Astrocyte (in vitro differentiated cells and primary cell): ENCODE measurements around the gene ZCCHC8. TPM values are rescaled to one million over a fixed set of nuclear protein-coding genes. Genes with fewer than 3 reads are reported as not detected.

Experiments
- DNase-seq: peaks from one replicate; pipeline ENCODE4 v3.0.0-alpha.2; 2010; ENCODE audit warnings: low read depth
- FAIRE-seq: peaks from 2 replicates; lab custom pipeline; 2011; peaks lifted over from hg19 to GRCh38; lab: Jason Lieb, UNC
- H2AFZ ChIP-seq: 2 replicates; pipeline ENCODE4 v1.6.0; 2012; ENCODE audit warnings: low read depth, low read length, inconsistent platforms
- H3K27ac ChIP-seq: 2 replicates; pipeline ENCODE4 v1.5.1; 2011; ENCODE audit warnings: low read depth, low read length, inconsistent platforms
- H3K27me3 ChIP-seq: 2 replicates; pipeline ENCODE4 v1.6.0; 2011; ENCODE audit warnings: low read length, inconsistent platforms; ENCODE audit not compliant: insufficient read depth
- H3K36me3 ChIP-seq: 2 replicates; pipeline ENCODE4 v1.5.1; 2011; ENCODE audit warnings: low read length, inconsistent platforms; ENCODE audit not compliant: insufficient read depth
- H3K4me1 ChIP-seq: 2 replicates; pipeline ENCODE4 v1.5.1; 2011; ENCODE audit warnings: low read length, inconsistent platforms; ENCODE audit not compliant: insufficient read depth
- H3K4me2 ChIP-seq: 2 replicates; pipeline ENCODE4 v1.6.0; 2012; ENCODE audit warnings: low read length, inconsistent platforms
- H3K4me3 ChIP-seq: 2 replicates; pipeline ENCODE4 v1.5.1; 2011; ENCODE audit warnings: low read depth, mild to moderate bottlenecking, low read length, inconsistent platforms; ENCODE audit not compliant: insufficient read depth
- H3K79me2 ChIP-seq: 2 replicates; pipeline ENCODE4 v1.6.0; 2012; ENCODE audit warnings: mild to moderate bottlenecking, low read length, inconsistent platforms; ENCODE audit not compliant: insufficient read depth
- H3K9ac ChIP-seq: 2 replicates; pipeline ENCODE4 v1.6.0; 2012; ENCODE audit warnings: mild to moderate bottlenecking, low read length, inconsistent platforms
- H3K9me3 ChIP-seq: 2 replicates; pipeline ENCODE4 v1.5.1; 2012; ENCODE audit warnings: low read depth, mild to moderate bottlenecking, low read length, inconsistent platforms; ENCODE audit not compliant: insufficient read depth
- H4K20me1 ChIP-seq: 2 replicates; pipeline ENCODE4 v1.6.0; 2012; ENCODE audit warnings: low read length, inconsistent platforms; ENCODE audit not compliant: insufficient read depth
- H3K27ac Mint-ChIP-seq: one replicate; pipeline ENCODE4 v1.8.0; 2021; ENCODE audit warnings: mild to moderate bottlenecking, mixed read lengths; ENCODE audit not compliant: unreplicated experiment
- H3K27me3 Mint-ChIP-seq: one replicate; pipeline ENCODE4 v1.8.0; 2021; ENCODE audit warnings: low read depth, mixed read lengths; ENCODE audit not compliant: unreplicated experiment
- H3K36me3 Mint-ChIP-seq: one replicate; pipeline ENCODE4 v1.8.0; 2021; ENCODE audit warnings: low read depth, mixed read lengths; ENCODE audit not compliant: unreplicated experiment
- H3K4me1 Mint-ChIP-seq: one replicate; pipeline ENCODE4 v1.8.0; 2021; ENCODE audit warnings: low read depth, mixed read lengths; ENCODE audit not compliant: unreplicated experiment
- H3K4me3 Mint-ChIP-seq: one replicate; pipeline ENCODE4 v1.8.0; 2021; ENCODE audit warnings: mild to moderate bottlenecking, moderate library complexity, mixed read lengths; ENCODE audit not compliant: unreplicated experiment
- H3K9me3 Mint-ChIP-seq: one replicate; pipeline ENCODE4 v1.8.0; 2021; ENCODE audit warnings: mild to moderate bottlenecking, mixed read lengths; ENCODE audit not compliant: unreplicated experiment
- CTCF ChIP-seq: IDR thresholded peaks from 2 replicates; pipeline ENCODE4 v1.5.1; 2011; ENCODE audit warnings: low read depth, mild to moderate bottlenecking, inconsistent platforms, low read length, moderate library complexity; ENCODE audit not compliant: insufficient read depth
- EZH2 ChIP-seq: IDR thresholded peaks from 2 replicates; pipeline ENCODE4 v1.6.1; 2012; ENCODE audit warnings: mild to moderate bottlenecking, low read length, inconsistent platforms; ENCODE audit not compliant: insufficient read depth
- total RNA-seq: library from RNA; stranded (reverse); gene quantifications from 2 replicates; pipeline ENCODE4 v1.2.1, GENCODE V29; 2021

ZCCHC8 gene
- total RNA-seq, 1 donor from 2014 or later = 25.3 TPM

DNA sequence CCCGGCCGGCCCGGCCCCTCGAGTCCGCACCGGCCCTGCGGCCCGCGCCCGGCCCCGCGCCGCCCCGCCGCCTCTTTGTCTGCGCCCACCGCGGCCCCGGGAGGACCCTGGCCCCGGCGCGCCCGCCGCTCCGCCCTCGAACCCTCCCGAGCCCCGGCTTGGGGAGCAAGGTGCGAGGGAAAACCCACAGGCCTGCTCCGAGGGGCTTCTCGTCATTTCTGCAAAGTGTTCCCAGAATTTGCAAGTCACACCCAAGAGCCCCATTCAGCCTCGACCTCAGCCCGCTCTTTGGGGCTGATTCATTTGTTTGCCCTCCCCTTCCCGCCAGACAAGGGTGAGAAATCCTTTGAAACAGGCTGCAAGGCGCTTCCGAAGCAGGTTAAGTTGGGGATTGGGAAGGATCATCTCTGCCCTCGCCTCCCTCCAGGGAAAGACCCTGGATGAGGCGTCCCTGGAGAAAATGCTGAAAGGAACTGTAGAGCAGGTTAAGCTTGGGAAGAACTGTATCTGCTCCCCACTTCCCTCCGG, 77.9 kb downstream of the ZCCHC8 start:
- FAIRE-seq (no peak), DNase-seq (peak; percentile 62)
- H3K27ac ChIP-seq = peak overlapping the region; percentile 91
- peak overlapping the region; percentile 90 for H3K4me3 Mint-ChIP-seq
- no peaks in the 10 kb centered on the region for H3K36me3 ChIP-seq
- H3K9ac ChIP-seq = peak overlapping the region; percentile 97
- H3K4me1 ChIP-seq = peaks cover 19% of the 10 kb centered on the region
- H3K27me3 Mint-ChIP-seq = no peaks in the 10 kb centered on the region
- peak overlapping the region; percentile 76 for H3K4me3 ChIP-seq
- peaks cover 42% of the 10 kb centered on the region for H3K79me2 ChIP-seq
- H3K36me3 Mint-ChIP-seq = no peaks in the 10 kb centered on the region
- peaks cover 14% of the 10 kb centered on the region for H3K4me1 Mint-ChIP-seq
- peak overlapping the region; percentile 92 for H2AFZ ChIP-seq
- no peak for TF ChIP-seq EZH2
- no peaks in the 10 kb centered on the region for H3K9me3 ChIP-seq
- H3K27ac Mint-ChIP-seq = peak overlapping the region; percentile 96
- H4K20me1 ChIP-seq = peaks cover 34% of the 10 kb centered on the region
- no peaks in the 10 kb centered on the region for H3K9me3 Mint-ChIP-seq
- H3K27me3 ChIP-seq = no peaks in the 10 kb centered on the region
- peak overlapping the region; percentile 97 for H3K4me2 ChIP-seq

- Mint-ChIP-seq H3K4me1 (peaks cover 16% of the 10 kb centered on the region), H3K4me3 (peak within 1 kb of the TSS; percentile 97), H3K27me3 (no peaks in the 10 kb centered on the region), H3K36me3 (no peaks in the 10 kb centered on the region), H3K27ac (peak within 1 kb of the TSS; percentile 96), H3K9me3 (no peaks in the 10 kb centered on the region)
- DNase-seq (peak; percentile 46), FAIRE-seq (no peak)
- peak within 1 kb of the TSS; percentile 92 for H2AFZ ChIP-seq
- peak within 1 kb of the TSS; percentile 97 for H3K9ac ChIP-seq
- H3K36me3 ChIP-seq = no peaks in the 10 kb centered on the region
- peaks cover 37% of the 10 kb centered on the region for H4K20me1 ChIP-seq
- H3K27ac ChIP-seq = peak within 1 kb of the TSS; percentile 95
- peak within 1 kb of the TSS; percentile 97 for H3K4me2 ChIP-seq
- no peaks in the 10 kb centered on the region for H3K27me3 ChIP-seq
- H3K79me2 ChIP-seq = peaks cover 48% of the 10 kb centered on the region
- peak within 1 kb of the TSS; percentile 92 for H3K4me3 ChIP-seq
- TF ChIP-seq CTCF (no peak), EZH2 (no peak)
- H3K4me1 ChIP-seq = peaks cover 19% of the 10 kb centered on the region
- H3K9me3 ChIP-seq = no peaks in the 10 kb centered on the region
These were observed 78.7 kb downstream of the ZCCHC8 start, which contains the start of gene CLIP1 for GRCh38 chr12:122421821-122422729. TSS of gene CLIP1 (minus strand) at chr12:122422669. CDS start at chr12:122380452, 42,217 bp downstream.

Other genes with a start within 250 kb of the ZCCHC8 start
- 31.6 and 34.3 TPM in 2 replicates for gene VPS33A, start 234.4 kb downstream of the ZCCHC8 start, total RNA-seq
- gene CLIP1, start 78.3 kb downstream of the ZCCHC8 start, total RNA-seq = 59.4 and 70.0 TPM in 2 replicates
- gene RSRC2, start 26.0 kb upstream of the ZCCHC8 start, total RNA-seq = 55.6 and 56.3 TPM in 2 replicates
- 8.6 and 10.6 TPM in 2 replicates for gene KNTC1, start 26.3 kb upstream of the ZCCHC8 start, total RNA-seq
- not detected in 2 replicates for gene HCAR2, start 202.4 kb upstream of the ZCCHC8 start, total RNA-seq
- gene HCAR3, start 215.9 kb upstream of the ZCCHC8 start, total RNA-seq = not detected in 2 replicates
- not detected in 2 replicates for gene HCAR1, start 229.9 kb upstream of the ZCCHC8 start, total RNA-seq